Thoracic aorta (tissue), 2 donors: Measurements from ENCODE around the gene BMAL1. TPM values are rescaled to one million over a fixed set of nuclear protein-coding genes. Genes with fewer than 3 reads are reported as not detected.

Experiments used
- ATAC-seq: fragments of 150-250 bp; one replicate; pipeline ENCODE4 v1.8.0; 2017; ENCODE audit warnings: low read depth; ENCODE audit not compliant: insufficient number of reproducible peaks, low FRiP score
- DNase-seq: peaks from one replicate; pipeline ENCODE4 v3.0.0-alpha.2; 2020; ENCODE audit warnings: low spot score
- H3K27ac ChIP-seq, 2 donors: fragments of 200-600 bp; sonication (generic); 1 replicate in 1 of 2; 2 replicates in 1 of 2; pipeline ENCODE4 v1.5.1; 2016; ENCODE audit warnings: mild to moderate bottlenecking in 2 of 2, moderate library complexity in 2 of 2
- H3K27me3 ChIP-seq: fragments of 200-600 bp; sonication (generic); replicated peaks from 2 replicates; pipeline ENCODE4 v1.6.0; 2016; ENCODE audit warnings: mild to moderate bottlenecking; ENCODE audit not compliant: insufficient read depth
- H3K36me3 ChIP-seq: fragments of 200-600 bp; sonication (generic); one replicate; pipeline ENCODE4 v1.5.1; 2016
- H3K4me1 ChIP-seq, 2 donors: fragments of 200-600 bp; sonication (generic); 1 replicate in 1 of 2; 2 replicates in 1 of 2; pipeline versions ENCODE4 v1.5.1 to v1.6.0; 2016; ENCODE audit warnings: low read depth in 2 of 2, mild to moderate bottlenecking in 1 of 2; ENCODE audit not compliant: control insufficient read depth in 1 of 2
- H3K4me3 ChIP-seq: fragments of 200-600 bp; sonication (generic); 2 replicates; pipeline ENCODE4 v1.5.1; 2016; ENCODE audit warnings: mild to moderate bottlenecking
- H3K9me3 ChIP-seq: fragments of 200-600 bp; sonication (generic); 2 replicates; pipeline ENCODE4 v1.5.1; 2016
- total RNA-seq, 2 donors: library from RNA; depleted of rRNA; stranded (reverse); fragments of >200 nt; gene quantifications; one replicate each; pipeline versions ENCODE4 v1.1.0 to v1.2.3, GENCODE V29; 2016
- TF ChIP-seq, protein P1 (sequence below): fragments of 200-600 bp; sonication (generic); IDR thresholded peaks from one replicate; pipeline ENCODE4 v1.5.1; 2019; ENCODE audit warnings: antibody characterized with exemption

Gene BMAL1
- total RNA-seq, 2 donors from 2014 or later = 21.8 to 40.8 TPM

DNA sequence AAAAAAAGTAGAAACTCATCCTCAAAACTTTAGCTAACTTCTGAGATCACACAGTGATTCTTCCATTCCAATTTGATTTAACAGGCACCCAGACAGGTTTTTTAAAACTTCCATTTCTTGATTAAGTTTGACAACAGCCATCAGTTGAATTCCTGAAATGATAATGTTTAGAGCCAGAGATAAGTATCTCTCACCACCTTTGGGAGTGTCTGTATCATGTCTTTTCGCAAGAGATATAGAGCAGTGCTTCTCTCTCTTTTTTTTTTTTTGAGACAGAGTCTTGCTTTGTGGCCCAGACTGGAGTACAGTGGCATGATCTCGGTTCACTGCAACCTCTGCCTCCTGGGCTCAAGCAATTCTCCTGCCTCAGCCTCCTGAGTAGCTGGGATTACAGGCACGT, 41.7 kb upstream of the BMAL1 start:
- ATAC-seq = no peak
- TF ChIP-seq, protein P1, sequence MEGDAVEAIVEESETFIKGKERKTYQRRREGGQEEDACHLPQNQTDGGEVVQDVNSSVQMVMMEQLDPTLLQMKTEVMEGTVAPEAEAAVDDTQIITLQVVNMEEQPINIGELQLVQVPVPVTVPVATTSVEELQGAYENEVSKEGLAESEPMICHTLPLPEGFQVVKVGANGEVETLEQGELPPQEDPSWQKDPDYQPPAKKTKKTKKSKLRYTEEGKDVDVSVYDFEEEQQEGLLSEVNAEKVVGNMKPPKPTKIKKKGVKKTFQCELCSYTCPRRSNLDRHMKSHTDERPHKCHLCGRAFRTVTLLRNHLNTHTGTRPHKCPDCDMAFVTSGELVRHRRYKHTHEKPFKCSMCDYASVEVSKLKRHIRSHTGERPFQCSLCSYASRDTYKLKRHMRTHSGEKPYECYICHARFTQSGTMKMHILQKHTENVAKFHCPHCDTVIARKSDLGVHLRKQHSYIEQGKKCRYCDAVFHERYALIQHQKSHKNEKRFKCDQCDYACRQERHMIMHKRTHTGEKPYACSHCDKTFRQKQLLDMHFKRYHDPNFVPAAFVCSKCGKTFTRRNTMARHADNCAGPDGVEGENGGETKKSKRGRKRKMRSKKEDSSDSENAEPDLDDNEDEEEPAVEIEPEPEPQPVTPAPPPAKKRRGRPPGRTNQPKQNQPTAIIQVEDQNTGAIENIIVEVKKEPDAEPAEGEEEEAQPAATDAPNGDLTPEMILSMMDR = no peak
- Histone ChIP-seq H3K9me3 (no peaks in the 10 kb centered on the region), H3K27me3 (no peaks in the 10 kb centered on the region), H3K27ac (no peak overlapping the region), H3K36me3 (no peaks in the 10 kb centered on the region), H3K4me3 (no peak overlapping the region), H3K4me1 (no peaks in the 10 kb centered on the region)
- no peak for DNase-seq

DNA sequence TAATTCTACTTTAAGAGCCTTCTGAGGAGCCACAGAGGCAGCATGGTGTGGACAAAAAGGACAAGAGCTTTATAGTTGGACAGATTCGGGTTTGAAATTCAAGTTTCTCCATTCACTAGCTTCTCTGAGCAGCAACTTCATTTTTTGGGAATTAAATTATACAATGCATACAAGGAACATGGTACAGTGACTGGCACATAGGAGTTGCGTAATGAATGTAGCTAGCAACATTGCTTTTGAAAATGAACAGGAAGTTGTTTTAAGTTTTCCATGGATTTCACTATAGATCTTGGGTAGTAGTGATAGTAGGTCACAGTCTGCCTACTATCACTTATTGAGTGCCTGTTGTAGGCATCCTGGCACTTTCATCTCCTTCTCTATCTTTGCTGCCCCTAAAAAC, 41.0 kb upstream of the BMAL1 start:
- H3K4me1 ChIP-seq = no peaks in the 10 kb centered on the region
- H3K36me3 ChIP-seq = no peaks in the 10 kb centered on the region
- H3K27ac ChIP-seq = no peak overlapping the region
- no peak for ATAC-seq
- H3K27me3 ChIP-seq = no peaks in the 10 kb centered on the region
- H3K9me3 ChIP-seq = no peaks in the 10 kb centered on the region
- H3K4me3 ChIP-seq = no peak overlapping the region
- DNase-seq = no peak
- TF ChIP-seq, protein P1 = no peak

- DNase-seq (no peak), ATAC-seq (no peak)
- TF ChIP-seq, protein P1 = no peak
- Histone ChIP-seq H3K4me3 (no peak overlapping the region), H3K4me1 (no peaks in the 10 kb centered on the region), H3K27ac (no peak overlapping the region), H3K27me3 (no peaks in the 10 kb centered on the region), H3K9me3 (no peaks in the 10 kb centered on the region), H3K36me3 (no peaks in the 10 kb centered on the region)
Measured at GRCh38 chr11:13237761-13238160, 39.8 kb upstream of the BMAL1 start.

- TF ChIP-seq, protein P1 = peak; percentile 67
- H3K4me3 ChIP-seq = no peak overlapping the region
- ATAC-seq (no peak), DNase-seq (no peak)
- no peak overlapping the region for H3K27ac ChIP-seq
- no peaks in the 10 kb centered on the region for H3K36me3 ChIP-seq
- H3K4me1 ChIP-seq = no peaks in the 10 kb centered on the region
- H3K27me3 ChIP-seq = no peaks in the 10 kb centered on the region
- no peaks in the 10 kb centered on the region for H3K9me3 ChIP-seq
Measured at GRCh38 chr11:13238879-13239514, 38.6 kb upstream of the BMAL1 start.

- Histone ChIP-seq H3K36me3 (no peaks in the 10 kb centered on the region), H3K27ac (no peak overlapping the region), H3K27me3 (no peaks in the 10 kb centered on the region), H3K9me3 (no peaks in the 10 kb centered on the region), H3K4me1 (no peaks in the 10 kb centered on the region), H3K4me3 (no peak overlapping the region)
- no peak for ATAC-seq
- DNase-seq = no peak
- TF ChIP-seq, protein P1 = no peak
Measured at GRCh38 chr11:13242564-13242963, 35.0 kb upstream of the BMAL1 start.
